ENCODE measurements around the gene FAM118B.

GRCh38 chr11:126281666-126282175 lies 70.1 kb downstream of the FAM118B start:
- TF ChIP-seq CTCF (IDR thresholded peaks at IDR 0.05 in 8 of 11, conservative IDR thresholded peaks at IDR 0.05 in 3 of 11): no peak
- TF ChIP-seq POLR2A (IDR thresholded peaks at IDR 0.05): no peak
- no peak for TF ChIP-seq POLR2AphosphoS5 (IDR thresholded peaks at IDR 0.05)

Measured in spleen (tissue), 7 donors.